Activated CD4-positive, alpha-beta memory T cell treated with anti-CD3 and anti-CD28 coated beads for 36 hours (primary cell): ENCODE results near the gene OSGIN1. TPM values are rescaled to one million over a fixed set of nuclear protein-coding genes. Genes with fewer than 3 reads are reported as not detected.
A peak's percentile ranks its signal among the peaks of the same experiment; 100 is the strongest.
"Not testable (repeated sequence)": the region's sequence is repeated elsewhere in the genome, so short reads cannot be mapped to it uniquely, and the experiment has no call there.

Experiments used
- CTCF ChIA-PET: fragments of 350-600 bp; sonication (Branson Sonifier 250); formaldehyde crosslinking; loops from one replicate; lab custom pipeline; 2021; ENCODE audit warnings: antibody characterized with exemption, inconsistent platforms; lab: Charles Lee
- POLR2A ChIA-PET: fragments of 350-600 bp; sonication (Branson Sonifier 250); formaldehyde crosslinking; loops from one replicate; lab custom pipeline; 2021; ENCODE audit warnings: antibody characterized with exemption; lab: Charles Lee
- DNase-seq: peaks from one replicate; pipeline ENCODE4 v3.0.0-alpha.2; 2020
- H3K27ac Mint-ChIP-seq: one replicate; pipeline ENCODE4 v1.8.0; 2021; ENCODE audit warnings: mixed read lengths
- H3K27me3 Mint-ChIP-seq: one replicate; pipeline ENCODE4 v1.8.0; 2021; ENCODE audit warnings: mixed read lengths
- H3K36me3 Mint-ChIP-seq: one replicate; pipeline ENCODE4 v1.8.0; 2021; ENCODE audit warnings: mixed read lengths
- H3K4me1 Mint-ChIP-seq: one replicate; pipeline ENCODE4 v1.8.0; 2021; ENCODE audit warnings: low read depth, mixed read lengths
- H3K4me3 Mint-ChIP-seq: one replicate; pipeline ENCODE4 v1.8.0; 2021; ENCODE audit warnings: mild to moderate bottlenecking, mixed read lengths
- H3K9me3 Mint-ChIP-seq: one replicate; pipeline ENCODE4 v1.8.0; 2021; ENCODE audit warnings: mixed read lengths
- intact Hi-C: fragments of 100-400 bp; cut with micrococcal nuclease; formaldehyde crosslinking; loops from one replicate; pipeline ENCODE4 v1.15.1; 2023
- total RNA-seq, 2 experiments: library from RNA; stranded (reverse); gene quantifications; one replicate each; pipeline ENCODE4 v1.2.3, GENCODE V29; 2021

OSGIN1 gene
- total RNA-seq, 2 experiments from 2014 or later = 0.34 to 0.40 TPM

DNA sequence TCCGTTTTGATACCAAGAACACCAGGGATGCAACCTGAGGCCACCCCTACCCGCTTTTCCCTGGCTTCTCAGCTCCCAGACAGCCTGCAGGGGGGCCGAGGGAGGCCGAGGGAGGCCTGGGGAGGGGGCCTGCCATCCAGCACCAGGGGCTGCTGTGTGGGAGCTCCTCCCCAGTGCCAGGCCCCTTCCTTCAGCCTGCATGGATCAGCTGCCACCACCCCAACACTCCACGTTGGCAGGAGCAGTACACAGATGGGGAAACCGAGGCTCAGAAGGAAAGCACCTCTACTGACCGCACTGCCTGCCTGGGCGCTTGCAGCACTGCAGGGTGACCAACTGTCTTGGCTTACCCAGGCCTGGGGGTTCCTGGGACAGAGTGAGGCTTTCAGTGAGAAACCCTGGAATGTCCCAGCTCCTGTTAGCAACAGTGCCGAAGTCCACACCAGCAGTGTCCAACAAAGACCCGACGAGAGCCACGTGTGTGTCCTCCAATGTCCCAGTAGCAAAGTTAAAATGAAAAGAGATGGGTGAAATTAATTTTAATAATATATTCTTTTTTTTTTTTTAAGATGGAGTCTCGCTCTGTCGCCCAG, 5.3 kb upstream of the OSGIN1 start:
- peaks cover 4% of the 10 kb centered on the region for H3K4me1 Mint-ChIP-seq
- intact Hi-C loops = no loop called here
- H3K27me3 Mint-ChIP-seq = no peaks in the 10 kb centered on the region
- H3K4me3 Mint-ChIP-seq = no peak overlapping the region
- no peaks in the 10 kb centered on the region for H3K36me3 Mint-ChIP-seq
- no peak overlapping the region for H3K27ac Mint-ChIP-seq
- DNase-seq = no peak
- H3K9me3 Mint-ChIP-seq = no peaks in the 10 kb centered on the region
- POLR2A ChIA-PET = no interaction called here
- CTCF ChIA-PET = no interaction called here

- Mint-ChIP-seq H3K4me1 (peaks cover 9% of the 10 kb centered on the region), H3K36me3 (no peaks in the 10 kb centered on the region), H3K9me3 (no peaks in the 10 kb centered on the region), H3K4me3 (no peak overlapping the region), H3K27ac (no peak overlapping the region), H3K27me3 (peaks cover 5% of the 10 kb centered on the region)
- ChIA-PET CTCF (no interaction called here), POLR2A (no interaction called here)
- intact Hi-C loops = no loop called here
- DNase-seq = no peak
Measured at GRCh38 chr16:83948914-83949723, 3.9 kb upstream of the OSGIN1 start.

- DNase-seq = no peak
- Mint-ChIP-seq H3K36me3 (no peaks in the 10 kb centered on the region), H3K27me3 (peaks cover 10% of the 10 kb centered on the region), H3K9me3 (no peaks in the 10 kb centered on the region), H3K27ac (no peak overlapping the region), H3K4me1 (peaks cover 9% of the 10 kb centered on the region), H3K4me3 (no peak overlapping the region)
- ChIA-PET POLR2A (no interaction called here), CTCF (no interaction called here)
- intact Hi-C loops = loop anchor here (5.0 kb wide), 1 partner anchor 238 kb away; the partner anchor contains the start of gene TAF1C
Measured at GRCh38 chr16:83949724-83950001, 3.4 kb upstream of the OSGIN1 start.

DNA sequence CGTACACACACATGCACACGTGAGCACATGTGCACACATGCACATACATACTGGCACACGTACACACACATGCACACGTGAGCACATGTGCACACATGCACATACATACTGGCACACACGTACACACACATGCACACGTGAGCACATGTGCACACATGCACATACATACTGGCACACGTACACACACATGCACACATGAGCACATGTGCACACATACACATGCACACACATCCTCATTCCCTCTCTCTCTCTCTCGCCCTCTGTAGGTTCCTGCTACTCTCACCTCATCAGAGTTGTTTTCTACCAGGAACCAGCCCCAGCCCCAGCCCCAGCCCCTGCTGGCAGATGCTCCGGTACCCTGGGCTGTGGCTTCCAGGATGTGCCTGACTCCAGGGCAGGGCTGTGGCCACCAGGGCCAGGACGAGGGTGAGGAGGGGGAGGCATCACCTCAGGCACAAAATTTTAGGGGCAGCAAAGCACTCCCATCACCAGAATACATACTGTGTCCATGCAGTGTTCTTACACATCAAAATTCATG, 2.1 kb upstream of the OSGIN1 start:
- H3K9me3 Mint-ChIP-seq, POLR2A ChIA-PET, H3K36me3 Mint-ChIP-seq, H3K4me1 Mint-ChIP-seq, H3K4me3 Mint-ChIP-seq, DNase-seq, H3K27ac Mint-ChIP-seq, CTCF ChIA-PET: not testable (repeated sequence)
- intact Hi-C loops = loop anchor here (5.0 kb wide), 1 partner anchor 236 kb away; the partner anchor contains the start of gene TAF1C
- peaks cover 17% of the 10 kb centered on the region for H3K27me3 Mint-ChIP-seq

- peaks cover 9% of the 10 kb centered on the region for H3K4me1 Mint-ChIP-seq
- DNase-seq = no peak
- peaks cover 18% of the 10 kb centered on the region for H3K27me3 Mint-ChIP-seq
- intact Hi-C loops = loop anchor here (5.0 kb wide), 1 partner anchor 236 kb away; the partner anchor contains the start of gene TAF1C
- no peaks in the 10 kb centered on the region for H3K9me3 Mint-ChIP-seq
- no peak overlapping the region for H3K4me3 Mint-ChIP-seq
- H3K36me3 Mint-ChIP-seq = no peaks in the 10 kb centered on the region
- ChIA-PET POLR2A (no interaction called here), CTCF (no interaction called here)
- no peak overlapping the region for H3K27ac Mint-ChIP-seq
Measured at GRCh38 chr16:83951544-83951943, 1.5 kb upstream of the OSGIN1 start.

GRCh38 chr16:83952587-83952939, 477 bp upstream of the OSGIN1 start:
- CTCF ChIA-PET = no interaction called here
- POLR2A ChIA-PET = interaction anchor here (0.9 kb wide), 1 partner anchor 20 kb away, joined by 3 read pairs; no protein-coding TSS in a partner anchor
- Mint-ChIP-seq H3K36me3 (no peaks in the 10 kb centered on the region), H3K9me3 (no peaks in the 10 kb centered on the region), H3K27ac (no peak overlapping the region), H3K27me3 (peaks cover 21% of the 10 kb centered on the region), H3K4me3 (no peak overlapping the region), H3K4me1 (peaks cover 9% of the 10 kb centered on the region)
- intact Hi-C loops = loop anchor here (2.0 to 5.0 kb wide), 2 partner anchors 54 to 235 kb away; partner anchors contain the start of genes MLYCD and TAF1C
- DNase-seq = no peak

- H3K27ac Mint-ChIP-seq = no peak overlapping the region
- intact Hi-C loops = loop anchor here (1.0 to 5.0 kb wide), 4 partner anchors 55 to 233 kb away; partner anchors contain the start of genes HSBP1, MLYCD and TAF1C
- H3K9me3 Mint-ChIP-seq = no peaks in the 10 kb centered on the region
- DNase-seq = peak; percentile 17
- peak overlapping the region; percentile 45 for H3K4me3 Mint-ChIP-seq
- H3K27me3 Mint-ChIP-seq = peaks cover 21% of the 10 kb centered on the region
- H3K36me3 Mint-ChIP-seq = no peaks in the 10 kb centered on the region
- CTCF ChIA-PET = interaction anchor here (0.6 to 6.8 kb wide), 13 partner anchors 27 to 415 kb away, joined by 3 to 110 read pairs (median 4); partner anchors contain the start of genes MBTPS1 and MLYCD
- POLR2A ChIA-PET = interaction anchor here (0.5 kb wide), 1 partner anchor 107 kb away, joined by 3 read pairs; no protein-coding TSS in a partner anchor
- peaks cover 9% of the 10 kb centered on the region for H3K4me1 Mint-ChIP-seq
Measured at GRCh38 chr16:83953796-83954576, 946 bp downstream of the OSGIN1 start.

DNA sequence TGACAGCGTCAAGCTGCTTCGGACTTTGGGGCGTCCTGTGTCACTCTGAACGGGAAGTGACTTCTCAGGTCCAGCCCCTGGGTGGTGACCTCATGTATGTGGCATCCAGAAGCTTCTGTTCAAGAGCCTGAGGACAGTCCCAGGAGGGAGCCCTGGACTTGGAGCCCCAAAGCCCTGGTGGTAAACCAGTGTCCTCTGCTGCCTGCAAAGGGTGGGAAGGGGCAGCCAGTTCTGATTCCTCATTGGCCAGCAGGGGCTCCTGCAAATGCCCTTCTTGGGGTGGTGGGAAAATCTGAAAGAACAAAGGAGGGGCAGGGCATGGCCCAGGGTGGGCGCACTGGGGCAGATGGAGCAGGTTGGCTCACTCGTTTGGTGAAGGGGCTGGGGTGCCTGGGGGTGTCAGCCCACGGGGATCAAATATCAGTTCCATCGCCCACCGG, 1.6 kb downstream of the OSGIN1 start:
- Mint-ChIP-seq H3K9me3 (no peaks in the 10 kb centered on the region), H3K27me3 (peaks cover 21% of the 10 kb centered on the region), H3K4me3 (no peak overlapping the region), H3K4me1 (peaks cover 9% of the 10 kb centered on the region), H3K27ac (no peak overlapping the region), H3K36me3 (no peaks in the 10 kb centered on the region)
- CTCF ChIA-PET = interaction anchor here (0.6 to 6.8 kb wide), 10 partner anchors 28 to 1072 kb away, joined by 3 to 110 read pairs (median 4); partner anchors contain the start of gene MBTPS1
- intact Hi-C loops = loop anchor here (5.0 kb wide), 1 partner anchor 233 kb away; the partner anchor contains the start of gene TAF1C
- POLR2A ChIA-PET = no interaction called here
- DNase-seq = no peak

GRCh38 chr16:83955218-83956130, 2.4 kb downstream of the OSGIN1 start:
- CTCF ChIA-PET = interaction anchor here (0.9 to 6.8 kb wide), 8 partner anchors 66 to 1071 kb away, joined by 3 to 110 read pairs (median 3); no protein-coding TSS in a partner anchor
- Mint-ChIP-seq H3K4me3 (no peak overlapping the region), H3K4me1 (peaks cover 9% of the 10 kb centered on the region), H3K36me3 (no peaks in the 10 kb centered on the region), H3K27me3 (peaks cover 21% of the 10 kb centered on the region), H3K27ac (no peak overlapping the region), H3K9me3 (no peaks in the 10 kb centered on the region)
- POLR2A ChIA-PET = no interaction called here
- DNase-seq = no peak
- intact Hi-C loops = loop anchor here (1.0 kb wide), 1 partner anchor 110 kb away; no protein-coding TSS in a partner anchor

DNA sequence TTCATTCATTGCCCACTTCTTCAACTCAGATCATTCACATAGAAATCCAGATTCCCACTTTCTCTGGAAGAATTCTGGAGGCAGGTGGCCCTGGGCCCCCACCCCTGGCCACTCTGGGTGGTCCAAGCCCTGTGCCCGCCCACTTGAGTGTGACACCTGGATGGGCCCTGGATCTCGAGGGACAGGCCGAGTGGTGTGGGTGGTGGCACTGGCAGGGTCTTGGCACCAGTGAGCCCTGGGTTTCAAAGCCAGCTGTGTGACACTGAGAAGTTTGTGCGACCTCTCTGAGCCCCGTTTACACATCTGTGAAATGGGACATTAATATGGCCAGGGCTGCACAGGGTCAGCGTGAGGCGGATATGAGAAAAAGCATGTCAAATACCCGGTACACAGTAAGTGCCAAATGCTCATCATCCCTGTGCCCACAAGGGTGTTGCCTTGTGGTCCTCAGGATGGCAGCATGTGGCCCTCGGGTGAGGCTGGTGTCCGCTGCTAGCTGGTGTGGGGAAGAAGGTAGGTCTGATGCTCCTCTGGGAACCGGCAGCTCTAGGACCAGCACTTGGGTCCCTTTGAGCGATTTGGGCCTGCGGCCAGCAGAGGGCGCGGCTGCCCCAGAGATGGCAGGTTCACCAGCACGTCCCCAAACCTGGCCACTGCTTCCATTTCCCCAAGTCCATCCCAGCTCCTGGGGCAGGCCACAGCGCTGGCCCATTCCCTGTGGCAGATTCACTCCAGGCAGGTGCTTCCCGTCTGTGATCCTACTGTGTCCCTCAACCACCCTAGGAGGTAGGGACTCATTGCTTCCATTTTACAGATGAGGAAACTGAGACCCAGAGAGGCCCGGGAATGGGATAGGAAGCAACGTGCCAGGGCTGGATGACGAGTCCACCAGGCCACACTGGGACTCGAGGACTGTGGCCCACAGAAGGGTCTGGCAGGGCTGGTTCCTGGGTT, 3.6 kb downstream of the OSGIN1 start:
- no peak overlapping the region for H3K27ac Mint-ChIP-seq
- no peaks in the 10 kb centered on the region for H3K36me3 Mint-ChIP-seq
- intact Hi-C loops = loop anchor here (1.0 kb wide), 1 partner anchor 109 kb away; no protein-coding TSS in a partner anchor
- peaks cover 9% of the 10 kb centered on the region for H3K4me1 Mint-ChIP-seq
- CTCF ChIA-PET = interaction anchor here (0.7 to 6.8 kb wide), 14 partner anchors 10 to 550 kb away, joined by 3 to 110 read pairs (median 3); partner anchors contain the start of gene TAF1C
- peak; percentile 84 for DNase-seq
- POLR2A ChIA-PET = no interaction called here
- H3K9me3 Mint-ChIP-seq = no peaks in the 10 kb centered on the region
- H3K27me3 Mint-ChIP-seq = peaks cover 21% of the 10 kb centered on the region
- H3K4me3 Mint-ChIP-seq = no peak overlapping the region
